ENCODE data around the gene LAMA2.

- no peak for TF ChIP-seq CTCF (IDR thresholded peaks at IDR 0.05; ENCODE audit: poor library complexity, severe bottlenecking)
- TF ChIP-seq REST (IDR thresholded peaks at IDR 0.05; ENCODE audit: borderline replicate concordance) = no peak
- TF ChIP-seq EZH2 (IDR thresholded peaks at IDR 0.05; ENCODE audit: borderline replicate concordance, insufficient read depth, low read length, poor library complexity, severe bottlenecking) = no peak
- no peak for TF ChIP-seq TAF1 (IDR thresholded peaks at IDR 0.05; ENCODE audit: low read depth)
- no peak for TF ChIP-seq POLR2AphosphoS5 (IDR thresholded peaks at IDR 0.05)
- no peak for TF ChIP-seq MXI1 (conservative IDR thresholded peaks at IDR 0.05; ENCODE audit: poor library complexity, severe bottlenecking)
- TF ChIP-seq EP300 (conservative IDR thresholded peaks at IDR 0.05; ENCODE audit: poor library complexity, severe bottlenecking) = no peak
Observed at GRCh38 chr6:129084406-129084805, 201.5 kb downstream of the LAMA2 start.
